Mesothelial cell of epicardium (in vitro differentiated cells): ENCODE data around the gene STEAP1. TPM values are rescaled to one million over a fixed set of nuclear protein-coding genes. Genes with fewer than 3 reads are reported as not detected.

Source experiments
- DNase-seq, 2 experiments: peaks; one replicate each; pipeline ENCODE4 v3.0.0; 2021; ENCODE audit warnings: low spot score in 2 of 2; ENCODE audit not compliant: unreplicated experiment in 2 of 2
- H3K27ac Mint-ChIP-seq: 2 replicates; pipeline ENCODE4 v1.8.0; 2021; ENCODE audit warnings: mixed read lengths
- H3K27me3 Mint-ChIP-seq: 2 replicates; pipeline ENCODE4 v1.8.0; 2021; ENCODE audit warnings: low read depth, mixed read lengths
- H3K36me3 Mint-ChIP-seq: 2 replicates; pipeline ENCODE4 v1.8.0; 2021; ENCODE audit warnings: mixed read lengths
- H3K4me1 Mint-ChIP-seq: 2 replicates; pipeline ENCODE4 v1.8.0; 2021; ENCODE audit warnings: mixed read lengths
- H3K4me3 Mint-ChIP-seq: 2 replicates; pipeline ENCODE4 v1.8.0; 2021; ENCODE audit warnings: mild to moderate bottlenecking, moderate library complexity, mixed read lengths
- H3K9me3 Mint-ChIP-seq: 2 replicates; pipeline ENCODE4 v1.8.0; 2021; ENCODE audit warnings: mixed read lengths
- CTCF ChIP-seq: fragments of 200-600 bp; sonication (generic); IDR thresholded peaks from one replicate; pipeline ENCODE4 v1.5.0; 2021; ENCODE audit warnings: antibody characterized with exemption; ENCODE audit not compliant: unreplicated experiment
- total RNA-seq: library from RNA; stranded (reverse); gene quantifications from 3 replicates; pipeline ENCODE4 v1.2.1, GENCODE V29; 2021

STEAP1 gene
- total RNA-seq, 1 donor from 2014 or later = 0.27 TPM

GRCh38 chr7:90212149-90212495 lies 57.9 kb downstream of the STEAP1 start:
- Mint-ChIP-seq H3K36me3 (no peaks in the 10 kb centered on the region), H3K9me3 (no peaks in the 10 kb centered on the region), H3K4me1 (peaks cover 10% of the 10 kb centered on the region), H3K4me3 (peak overlapping the region; percentile 68), H3K27me3 (peaks cover 17% of the 10 kb centered on the region), H3K27ac (no peak overlapping the region)
- no peak for TF ChIP-seq CTCF
- DNase-seq = no peak

GRCh38 chr7:90213521-90213920 lies 59.3 kb downstream of the STEAP1 start:
- no peak for TF ChIP-seq CTCF
- H3K27me3 Mint-ChIP-seq = peaks cover 12% of the 10 kb centered on the region

More at GRCh38 chr7:90213521-90213920, 59.3 kb downstream of the STEAP1 start:
- H3K4me1 Mint-ChIP-seq = peaks cover 10% of the 10 kb centered on the region
- H3K36me3 Mint-ChIP-seq = no peaks in the 10 kb centered on the region
- peaks cover 3% of the 10 kb centered on the region for H3K9me3 Mint-ChIP-seq
- no peak overlapping the region for H3K4me3 Mint-ChIP-seq
- no peak overlapping the region for H3K27ac Mint-ChIP-seq
- DNase-seq = no peak

Other genes starting within 250 kb of the STEAP1 start
- gene STEAP2, start 57.3 kb downstream of the STEAP1 start, total RNA-seq = 2.9 to 3.4 TPM (median 3.1 TPM) in 3 replicates
- 3.7 to 4.8 TPM (median 4.6 TPM) in 3 replicates for gene CFAP69, start 90.7 kb downstream of the STEAP1 start, total RNA-seq
- not detected in 3 replicates for gene FAM237B, start 166.8 kb downstream of the STEAP1 start, total RNA-seq
- 20.8 to 25.6 TPM (median 23.8 TPM) in 3 replicates for gene GTPBP10, start 192.2 kb downstream of the STEAP1 start, total RNA-seq
- gene CLDN12, start 249.0 kb downstream of the STEAP1 start, total RNA-seq = 33.1 to 35.8 TPM (median 33.5 TPM) in 3 replicates